ENCODE data around the gene ATP1B2.

DNA sequence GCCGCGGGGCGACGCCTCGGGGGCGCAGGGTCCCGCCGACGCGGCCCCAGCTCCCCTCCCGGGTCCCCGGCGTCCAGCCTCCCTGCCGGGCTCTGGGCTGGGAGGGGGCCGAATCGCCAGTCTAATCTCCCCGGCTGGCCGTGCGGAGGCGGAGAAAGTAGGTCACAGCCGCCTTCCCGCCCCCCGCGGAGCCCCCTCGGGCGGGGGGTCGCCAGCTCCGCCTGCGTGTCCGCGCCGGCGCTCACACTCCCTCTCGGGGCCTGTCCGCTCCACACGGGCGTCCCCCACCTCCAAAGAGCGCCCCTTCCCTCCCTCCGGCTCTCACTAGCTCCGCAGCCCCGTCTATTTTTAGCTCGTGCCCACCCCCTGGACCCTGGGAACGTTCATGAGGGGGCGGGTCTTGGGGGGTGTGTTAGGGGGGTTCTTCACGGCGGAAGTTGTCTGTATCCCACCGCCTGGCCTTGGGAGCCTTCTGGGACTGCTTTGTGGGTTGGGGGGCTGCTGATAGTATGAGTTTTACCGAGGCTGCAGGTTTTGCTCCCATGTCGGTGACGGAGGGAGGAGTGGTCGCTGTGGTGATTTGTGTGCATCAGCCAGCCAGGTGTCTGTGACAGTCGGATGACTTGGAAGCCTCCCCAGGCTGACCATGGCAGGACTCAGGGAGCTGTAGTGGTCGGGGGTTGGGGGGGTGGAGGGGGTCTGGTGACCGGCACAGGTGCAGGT lies 1.1 kb downstream of the ATP1B2 start:
- TF ChIP-seq, protein P1, sequence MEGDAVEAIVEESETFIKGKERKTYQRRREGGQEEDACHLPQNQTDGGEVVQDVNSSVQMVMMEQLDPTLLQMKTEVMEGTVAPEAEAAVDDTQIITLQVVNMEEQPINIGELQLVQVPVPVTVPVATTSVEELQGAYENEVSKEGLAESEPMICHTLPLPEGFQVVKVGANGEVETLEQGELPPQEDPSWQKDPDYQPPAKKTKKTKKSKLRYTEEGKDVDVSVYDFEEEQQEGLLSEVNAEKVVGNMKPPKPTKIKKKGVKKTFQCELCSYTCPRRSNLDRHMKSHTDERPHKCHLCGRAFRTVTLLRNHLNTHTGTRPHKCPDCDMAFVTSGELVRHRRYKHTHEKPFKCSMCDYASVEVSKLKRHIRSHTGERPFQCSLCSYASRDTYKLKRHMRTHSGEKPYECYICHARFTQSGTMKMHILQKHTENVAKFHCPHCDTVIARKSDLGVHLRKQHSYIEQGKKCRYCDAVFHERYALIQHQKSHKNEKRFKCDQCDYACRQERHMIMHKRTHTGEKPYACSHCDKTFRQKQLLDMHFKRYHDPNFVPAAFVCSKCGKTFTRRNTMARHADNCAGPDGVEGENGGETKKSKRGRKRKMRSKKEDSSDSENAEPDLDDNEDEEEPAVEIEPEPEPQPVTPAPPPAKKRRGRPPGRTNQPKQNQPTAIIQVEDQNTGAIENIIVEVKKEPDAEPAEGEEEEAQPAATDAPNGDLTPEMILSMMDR (IDR thresholded peaks at IDR 0.05) = no peak
- TF ChIP-seq JUND (IDR thresholded peaks at IDR 0.05) = no peak
- TF ChIP-seq, protein P2, sequence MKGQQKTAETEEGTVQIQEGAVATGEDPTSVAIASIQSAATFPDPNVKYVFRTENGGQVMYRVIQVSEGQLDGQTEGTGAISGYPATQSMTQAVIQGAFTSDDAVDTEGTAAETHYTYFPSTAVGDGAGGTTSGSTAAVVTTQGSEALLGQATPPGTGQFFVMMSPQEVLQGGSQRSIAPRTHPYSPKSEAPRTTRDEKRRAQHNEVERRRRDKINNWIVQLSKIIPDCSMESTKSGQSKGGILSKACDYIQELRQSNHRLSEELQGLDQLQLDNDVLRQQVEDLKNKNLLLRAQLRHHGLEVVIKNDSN (IDR thresholded peaks at IDR 0.05; ENCODE audit: borderline replicate concordance, low read depth) = no peak
- no peak for TF ChIP-seq YY1 (IDR thresholded peaks at IDR 0.05; ENCODE audit: low read depth)
- no peak for TF ChIP-seq EZH2phosphoT487 (IDR thresholded peaks at IDR 0.05; ENCODE audit: borderline replicate concordance, low read depth)
- TF ChIP-seq TAF1 (IDR thresholded peaks at IDR 0.05; ENCODE audit: borderline replicate concordance, low read depth, low read length) = no peak
- TF ChIP-seq ELF1 (IDR thresholded peaks at IDR 0.05) = no peak
- TF ChIP-seq SIN3A (IDR thresholded peaks at IDR 0.05; ENCODE audit: borderline replicate concordance, low read depth, low read length) = no peak
- TF ChIP-seq RXRA (IDR thresholded peaks at IDR 0.05; ENCODE audit: borderline replicate concordance, low read depth) = no peak
- TF ChIP-seq, protein P3, sequence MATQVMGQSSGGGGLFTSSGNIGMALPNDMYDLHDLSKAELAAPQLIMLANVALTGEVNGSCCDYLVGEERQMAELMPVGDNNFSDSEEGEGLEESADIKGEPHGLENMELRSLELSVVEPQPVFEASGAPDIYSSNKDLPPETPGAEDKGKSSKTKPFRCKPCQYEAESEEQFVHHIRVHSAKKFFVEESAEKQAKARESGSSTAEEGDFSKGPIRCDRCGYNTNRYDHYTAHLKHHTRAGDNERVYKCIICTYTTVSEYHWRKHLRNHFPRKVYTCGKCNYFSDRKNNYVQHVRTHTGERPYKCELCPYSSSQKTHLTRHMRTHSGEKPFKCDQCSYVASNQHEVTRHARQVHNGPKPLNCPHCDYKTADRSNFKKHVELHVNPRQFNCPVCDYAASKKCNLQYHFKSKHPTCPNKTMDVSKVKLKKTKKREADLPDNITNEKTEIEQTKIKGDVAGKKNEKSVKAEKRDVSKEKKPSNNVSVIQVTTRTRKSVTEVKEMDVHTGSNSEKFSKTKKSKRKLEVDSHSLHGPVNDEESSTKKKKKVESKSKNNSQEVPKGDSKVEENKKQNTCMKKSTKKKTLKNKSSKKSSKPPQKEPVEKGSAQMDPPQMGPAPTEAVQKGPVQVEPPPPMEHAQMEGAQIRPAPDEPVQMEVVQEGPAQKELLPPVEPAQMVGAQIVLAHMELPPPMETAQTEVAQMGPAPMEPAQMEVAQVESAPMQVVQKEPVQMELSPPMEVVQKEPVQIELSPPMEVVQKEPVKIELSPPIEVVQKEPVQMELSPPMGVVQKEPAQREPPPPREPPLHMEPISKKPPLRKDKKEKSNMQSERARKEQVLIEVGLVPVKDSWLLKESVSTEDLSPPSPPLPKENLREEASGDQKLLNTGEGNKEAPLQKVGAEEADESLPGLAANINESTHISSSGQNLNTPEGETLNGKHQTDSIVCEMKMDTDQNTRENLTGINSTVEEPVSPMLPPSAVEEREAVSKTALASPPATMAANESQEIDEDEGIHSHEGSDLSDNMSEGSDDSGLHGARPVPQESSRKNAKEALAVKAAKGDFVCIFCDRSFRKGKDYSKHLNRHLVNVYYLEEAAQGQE (IDR thresholded peaks at IDR 0.05; ENCODE audit: low read depth, low read length) = no peak
- no peak for TF ChIP-seq POLR2AphosphoS5 (IDR thresholded peaks at IDR 0.05; ENCODE audit: low read depth, low read length)
